ENCODE data around the gene MIX23.

Gene MIX23

GRCh38 chr3:122382888-122383666, at the start of gene MIX23:
TSS of gene MIX23 (minus strand) at chr3:122383231. CDS start at chr3:122383224, 7 bp downstream.
- Histone ChIP-seq H3K4me1 (ENCODE audit: control insufficient read depth, insufficient read depth, low read length) (peaks cover 19% of the 10 kb centered on the region), H3K27me3 (ENCODE audit: control insufficient read depth, insufficient read depth, low read length) (no peaks in the 10 kb centered on the region), H3K9ac (ENCODE audit: low read length) (peak within 1 kb of the TSS; percentile 84), H3K4me3 (ENCODE audit: low read length) (peak within 1 kb of the TSS; percentile 98), H3K9me3 (ENCODE audit: control insufficient read depth, low read length) (no peaks in the 10 kb centered on the region), H3K36me3 (ENCODE audit: control insufficient read depth, insufficient read depth, low read length) (no peaks in the 10 kb centered on the region)

- Histone ChIP-seq H3K4me1 (ENCODE audit: control insufficient read depth, insufficient read depth, low read length) (no peaks in the 10 kb centered on the region), H3K9me3 (ENCODE audit: control insufficient read depth, low read length) (no peaks in the 10 kb centered on the region), H3K27me3 (ENCODE audit: control insufficient read depth, insufficient read depth, low read length) (no peaks in the 10 kb centered on the region), H3K4me3 (ENCODE audit: low read length) (no peak overlapping the region), H3K36me3 (ENCODE audit: control insufficient read depth, insufficient read depth, low read length) (no peaks in the 10 kb centered on the region), H3K9ac (ENCODE audit: low read length) (no peak overlapping the region)
Measured at GRCh38 chr3:122430371-122430770, 47.3 kb upstream of the MIX23 start.

- no peaks in the 10 kb centered on the region for H3K27me3 ChIP-seq (ENCODE audit: control insufficient read depth, insufficient read depth, low read length)
- H3K9me3 ChIP-seq (ENCODE audit: control insufficient read depth, low read length) = no peaks in the 10 kb centered on the region
- H3K4me1 ChIP-seq (ENCODE audit: control insufficient read depth, insufficient read depth, low read length) = no peaks in the 10 kb centered on the region
- H3K4me3 ChIP-seq (ENCODE audit: low read length) = no peak overlapping the region
- H3K36me3 ChIP-seq (ENCODE audit: control insufficient read depth, insufficient read depth, low read length) = no peaks in the 10 kb centered on the region
- H3K9ac ChIP-seq (ENCODE audit: low read length) = no peak overlapping the region
Measured at GRCh38 chr3:122427857-122428471, 44.9 kb upstream of the MIX23 start.

GRCh38 chr3:122421836-122422235, 38.8 kb upstream of the MIX23 start:
- Histone ChIP-seq H3K4me1 (ENCODE audit: control insufficient read depth, insufficient read depth, low read length) (peaks cover 7% of the 10 kb centered on the region), H3K4me3 (ENCODE audit: low read length) (no peak overlapping the region), H3K9ac (ENCODE audit: low read length) (no peak overlapping the region), H3K36me3 (ENCODE audit: control insufficient read depth, insufficient read depth, low read length) (no peaks in the 10 kb centered on the region), H3K9me3 (ENCODE audit: control insufficient read depth, low read length) (no peaks in the 10 kb centered on the region), H3K27me3 (ENCODE audit: control insufficient read depth, insufficient read depth, low read length) (no peaks in the 10 kb centered on the region)

GRCh38 chr3:122421101-122421500, 38.1 kb upstream of the MIX23 start:
- peaks cover 7% of the 10 kb centered on the region for H3K4me1 ChIP-seq (ENCODE audit: control insufficient read depth, insufficient read depth, low read length)
- no peaks in the 10 kb centered on the region for H3K27me3 ChIP-seq (ENCODE audit: control insufficient read depth, insufficient read depth, low read length)
- no peaks in the 10 kb centered on the region for H3K9me3 ChIP-seq (ENCODE audit: control insufficient read depth, low read length)
- no peak overlapping the region for H3K9ac ChIP-seq (ENCODE audit: low read length)
- no peak overlapping the region for H3K4me3 ChIP-seq (ENCODE audit: low read length)
- H3K36me3 ChIP-seq (ENCODE audit: control insufficient read depth, insufficient read depth, low read length) = no peaks in the 10 kb centered on the region

- peaks cover 7% of the 10 kb centered on the region for H3K4me1 ChIP-seq (ENCODE audit: control insufficient read depth, insufficient read depth, low read length)
- H3K9ac ChIP-seq (ENCODE audit: low read length) = peak overlapping the region; percentile 82
- H3K36me3 ChIP-seq (ENCODE audit: control insufficient read depth, insufficient read depth, low read length) = no peaks in the 10 kb centered on the region
- H3K4me3 ChIP-seq (ENCODE audit: low read length) = peak overlapping the region; percentile 66
- no peaks in the 10 kb centered on the region for H3K27me3 ChIP-seq (ENCODE audit: control insufficient read depth, insufficient read depth, low read length)
- H3K9me3 ChIP-seq (ENCODE audit: control insufficient read depth, low read length) = no peaks in the 10 kb centered on the region
Measured at GRCh38 chr3:122416966-122417365, 33.9 kb upstream of the MIX23 start.

GRCh38 chr3:122415762-122416654, 33.0 kb upstream of the MIX23 start, which contains the start of gene WDR5B:
TSS of gene WDR5B (minus strand) at chr3:122416062. CDS start at chr3:122415528, 534 bp downstream.
- no peaks in the 10 kb centered on the region for H3K36me3 ChIP-seq (ENCODE audit: control insufficient read depth, insufficient read depth, low read length)
- no peaks in the 10 kb centered on the region for H3K9me3 ChIP-seq (ENCODE audit: control insufficient read depth, low read length)
- peak within 1 kb of the TSS; percentile 82 for H3K9ac ChIP-seq (ENCODE audit: low read length)
- peaks cover 7% of the 10 kb centered on the region for H3K4me1 ChIP-seq (ENCODE audit: control insufficient read depth, insufficient read depth, low read length)
- no peaks in the 10 kb centered on the region for H3K27me3 ChIP-seq (ENCODE audit: control insufficient read depth, insufficient read depth, low read length)
- peak within 1 kb of the TSS; percentile 66 for H3K4me3 ChIP-seq (ENCODE audit: low read length)

- Histone ChIP-seq H3K4me3 (ENCODE audit: low read length) (peak overlapping the region; percentile 66), H3K27me3 (ENCODE audit: control insufficient read depth, insufficient read depth, low read length) (no peaks in the 10 kb centered on the region), H3K9ac (ENCODE audit: low read length) (peak overlapping the region; percentile 82), H3K9me3 (ENCODE audit: control insufficient read depth, low read length) (no peaks in the 10 kb centered on the region), H3K36me3 (ENCODE audit: control insufficient read depth, insufficient read depth, low read length) (no peaks in the 10 kb centered on the region), H3K4me1 (ENCODE audit: control insufficient read depth, insufficient read depth, low read length) (peaks cover 7% of the 10 kb centered on the region)
Measured at GRCh38 chr3:122415104-122415744, 32.2 kb upstream of the MIX23 start.

GRCh38 chr3:122414391-122414790, 31.4 kb upstream of the MIX23 start:
- H3K9ac ChIP-seq (ENCODE audit: low read length) = no peak overlapping the region

GRCh38 chr3:122410639-122411038, 27.6 kb upstream of the MIX23 start:
- H3K4me3 ChIP-seq (ENCODE audit: low read length) = no peak overlapping the region
- no peak overlapping the region for H3K9ac ChIP-seq (ENCODE audit: low read length)
- H3K27me3 ChIP-seq (ENCODE audit: control insufficient read depth, insufficient read depth, low read length) = no peaks in the 10 kb centered on the region
- H3K9me3 ChIP-seq (ENCODE audit: control insufficient read depth, low read length) = no peaks in the 10 kb centered on the region
- H3K36me3 ChIP-seq (ENCODE audit: control insufficient read depth, insufficient read depth, low read length) = no peaks in the 10 kb centered on the region
- H3K4me1 ChIP-seq (ENCODE audit: control insufficient read depth, insufficient read depth, low read length) = no peaks in the 10 kb centered on the region

More at GRCh38 chr3:122414391-122414790, 31.4 kb upstream of the MIX23 start:
- H3K36me3 ChIP-seq (ENCODE audit: control insufficient read depth, insufficient read depth, low read length) = no peaks in the 10 kb centered on the region
- H3K4me1 ChIP-seq (ENCODE audit: control insufficient read depth, insufficient read depth, low read length) = peaks cover 7% of the 10 kb centered on the region
- H3K4me3 ChIP-seq (ENCODE audit: low read length) = no peak overlapping the region
- no peaks in the 10 kb centered on the region for H3K9me3 ChIP-seq (ENCODE audit: control insufficient read depth, low read length)
- no peaks in the 10 kb centered on the region for H3K27me3 ChIP-seq (ENCODE audit: control insufficient read depth, insufficient read depth, low read length)

- H3K27me3 ChIP-seq (ENCODE audit: control insufficient read depth, insufficient read depth, low read length) = no peaks in the 10 kb centered on the region
- H3K4me1 ChIP-seq (ENCODE audit: control insufficient read depth, insufficient read depth, low read length) = no peaks in the 10 kb centered on the region
- H3K4me3 ChIP-seq (ENCODE audit: low read length) = no peak overlapping the region
- no peaks in the 10 kb centered on the region for H3K36me3 ChIP-seq (ENCODE audit: control insufficient read depth, insufficient read depth, low read length)
- no peak overlapping the region for H3K9ac ChIP-seq (ENCODE audit: low read length)
- H3K9me3 ChIP-seq (ENCODE audit: control insufficient read depth, low read length) = no peaks in the 10 kb centered on the region
Measured at GRCh38 chr3:122410111-122410510, 27.1 kb upstream of the MIX23 start.

Measured in mucosa of stomach (tissue), 1 donor.